ENCODE results near the gene CERCAM. TPM values are rescaled to one million over a fixed set of nuclear protein-coding genes. Genes with fewer than 3 reads are reported as not detected.

The CERCAM gene
- total RNA-seq, 1 donor from 2014 or later = 9.3 TPM

DNA sequence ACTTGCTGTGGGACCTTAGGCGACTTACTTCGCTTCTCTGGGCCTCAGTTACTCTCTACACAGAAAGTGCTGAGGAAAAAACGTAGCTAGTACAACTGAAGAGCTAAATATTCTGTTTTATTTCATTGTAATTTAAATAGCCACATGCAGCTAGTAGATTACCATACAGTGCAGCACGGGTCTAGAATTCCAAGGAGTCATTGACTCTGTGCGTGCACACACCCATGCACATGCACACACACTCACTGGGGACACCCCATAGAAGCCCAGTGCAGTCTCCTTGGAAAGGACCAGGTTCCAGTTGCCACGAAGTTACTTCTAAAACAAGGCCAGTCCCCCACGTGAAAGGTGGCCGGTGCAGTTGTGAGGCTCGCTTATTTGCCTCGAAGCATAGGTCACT lies 32.5 kb upstream of the CERCAM start:
- no peak overlapping the region for H3K27ac Mint-ChIP-seq
- no peaks in the 10 kb centered on the region for H3K27me3 Mint-ChIP-seq (ENCODE audit: low read depth)
- no peak for DNase-seq (ENCODE audit: low spot score)
- no peak overlapping the region for H3K4me3 Mint-ChIP-seq (ENCODE audit: low read depth)
- peaks cover 22% of the 10 kb centered on the region for H3K36me3 Mint-ChIP-seq (ENCODE audit: low read depth)
- no peaks in the 10 kb centered on the region for H3K4me1 Mint-ChIP-seq (ENCODE audit: low read depth)
- intact Hi-C loops (cut with micrococcal nuclease) = no loop called here
- no peaks in the 10 kb centered on the region for H3K9me3 Mint-ChIP-seq

DNA sequence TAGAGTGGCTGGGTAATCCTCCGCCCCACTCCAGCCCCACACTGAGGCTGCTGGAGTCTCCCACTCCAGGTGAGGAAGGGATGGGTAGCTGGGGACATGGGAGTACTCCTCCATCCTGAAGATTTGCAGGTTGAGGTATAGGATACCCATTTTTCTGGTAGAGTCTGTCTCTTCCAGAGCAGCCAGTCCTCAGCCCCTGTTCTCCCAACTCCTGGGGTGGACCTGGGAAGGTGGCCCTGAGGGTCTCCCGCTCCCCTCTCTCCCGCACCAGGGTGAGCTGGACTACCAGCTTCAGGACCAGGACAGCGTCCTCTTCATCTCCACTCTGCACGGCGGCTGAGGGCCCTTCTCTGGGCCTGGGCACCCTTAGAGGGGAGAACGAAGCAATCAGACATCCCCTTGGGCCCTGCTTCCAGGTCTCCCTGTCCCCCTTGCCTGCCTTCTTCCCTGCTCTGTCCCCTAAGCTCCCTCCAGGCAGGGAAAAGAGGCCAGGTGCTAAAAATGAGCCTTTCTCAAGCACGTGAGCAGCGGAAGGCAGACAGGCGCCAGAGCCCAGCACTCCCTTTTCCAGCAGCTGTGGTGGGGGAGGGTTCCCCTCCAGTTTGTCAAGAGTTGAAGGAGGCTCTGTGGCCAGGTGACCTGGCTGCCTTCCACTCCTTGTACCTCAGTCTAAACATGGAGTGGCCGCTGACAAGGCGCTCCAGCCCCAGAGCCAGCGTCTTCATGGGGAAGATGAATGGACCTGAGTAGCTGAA lies 31.1 kb upstream of the CERCAM start:
- Mint-ChIP-seq H3K9me3 (no peaks in the 10 kb centered on the region), H3K27ac (no peak overlapping the region), H3K4me1 (ENCODE audit: low read depth) (no peaks in the 10 kb centered on the region), H3K4me3 (ENCODE audit: low read depth) (no peak overlapping the region), H3K27me3 (ENCODE audit: low read depth) (no peaks in the 10 kb centered on the region), H3K36me3 (ENCODE audit: low read depth) (peaks cover 27% of the 10 kb centered on the region)
- DNase-seq (ENCODE audit: low spot score) = no peak
- intact Hi-C loops (cut with micrococcal nuclease) = no loop called here

DNA sequence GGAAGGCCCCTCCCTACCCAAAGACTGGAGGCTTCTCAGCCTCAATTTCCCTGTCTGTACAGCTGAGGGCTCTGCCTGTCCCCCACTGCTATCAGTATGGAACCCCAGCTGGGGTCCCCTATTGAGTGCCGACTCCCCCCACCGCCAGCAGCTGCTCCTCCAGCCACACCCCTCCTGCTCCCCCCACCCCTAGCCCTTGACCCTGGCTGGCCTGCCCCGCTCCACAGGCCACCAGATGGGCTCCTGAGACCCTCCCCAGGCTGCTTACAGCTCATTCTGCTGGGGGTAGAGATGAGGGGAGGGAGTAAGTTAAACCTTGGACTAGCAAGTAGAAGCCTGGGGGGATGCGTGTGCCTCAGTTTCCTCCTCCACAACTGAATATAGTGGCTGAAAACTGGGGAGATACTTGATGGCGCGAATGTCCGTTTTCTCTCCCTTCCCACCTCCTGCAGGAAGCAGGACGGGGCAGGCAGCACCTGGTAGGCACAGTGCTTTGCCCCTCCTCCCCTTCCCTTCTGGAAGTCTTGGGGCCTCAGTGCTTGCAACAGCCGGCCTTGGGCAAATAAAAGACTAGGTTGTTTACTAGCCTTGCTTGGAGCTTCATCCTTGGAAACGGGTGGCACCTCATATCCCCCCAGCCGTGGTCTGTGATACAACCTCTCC lies 30.4 kb upstream of the CERCAM start:
- intact Hi-C loops (cut with micrococcal nuclease) = no loop called here
- H3K4me1 Mint-ChIP-seq (ENCODE audit: low read depth) = no peaks in the 10 kb centered on the region
- H3K27ac Mint-ChIP-seq = no peak overlapping the region
- no peak overlapping the region for H3K4me3 Mint-ChIP-seq (ENCODE audit: low read depth)
- H3K36me3 Mint-ChIP-seq (ENCODE audit: low read depth) = peaks cover 23% of the 10 kb centered on the region
- no peak for DNase-seq (ENCODE audit: low spot score)
- H3K9me3 Mint-ChIP-seq = no peaks in the 10 kb centered on the region
- H3K27me3 Mint-ChIP-seq (ENCODE audit: low read depth) = no peaks in the 10 kb centered on the region

DNA sequence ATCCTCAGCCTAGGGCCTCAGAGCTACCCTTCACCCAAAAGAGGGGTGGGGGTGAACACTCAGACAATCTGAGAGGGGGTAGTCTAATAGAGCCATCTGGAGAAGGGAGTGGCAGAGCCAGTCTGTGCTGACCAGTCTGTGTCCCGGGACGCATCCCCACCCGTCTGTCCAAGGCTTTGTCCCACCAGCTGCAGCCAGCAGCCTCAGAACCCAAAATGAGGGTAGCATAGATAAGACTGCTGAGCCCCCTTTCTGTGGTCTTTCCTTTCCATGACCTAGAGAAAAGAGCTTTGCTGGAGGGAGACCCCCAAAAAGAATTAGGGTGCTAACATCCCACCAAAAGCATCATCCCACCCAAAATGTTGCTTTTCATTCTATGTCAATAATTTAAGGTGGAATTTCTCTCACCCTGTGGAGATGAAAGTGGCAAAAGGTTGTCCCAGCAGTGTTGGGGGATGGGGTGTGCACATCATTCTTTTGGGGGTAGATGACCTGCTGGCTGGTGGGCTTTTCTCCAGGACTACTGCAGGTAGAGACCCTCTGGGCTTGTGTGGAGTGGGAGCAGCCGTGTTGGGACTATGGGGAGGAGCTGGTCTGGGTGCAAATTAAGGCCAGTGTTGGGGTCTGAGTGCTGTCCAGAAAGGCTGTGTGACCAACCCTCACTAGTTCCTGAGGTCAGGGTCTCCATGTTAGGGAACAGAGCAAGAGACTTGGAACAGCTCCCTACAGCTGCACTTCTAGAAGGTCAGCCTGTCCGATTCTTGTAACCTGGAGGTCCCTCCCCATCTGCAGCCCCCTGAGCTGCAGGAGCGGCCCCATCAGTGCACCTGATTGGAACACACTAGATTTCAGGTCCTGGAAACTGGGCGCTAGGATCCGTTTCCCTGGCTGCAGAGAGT lies 29.6 kb upstream of the CERCAM start:
- H3K4me3 Mint-ChIP-seq (ENCODE audit: low read depth) = no peak overlapping the region
- intact Hi-C loops (cut with micrococcal nuclease) = no loop called here
- H3K9me3 Mint-ChIP-seq = no peaks in the 10 kb centered on the region
- DNase-seq (ENCODE audit: low spot score) = no peak
- H3K27me3 Mint-ChIP-seq (ENCODE audit: low read depth) = no peaks in the 10 kb centered on the region
- H3K27ac Mint-ChIP-seq = no peak overlapping the region
- H3K36me3 Mint-ChIP-seq (ENCODE audit: low read depth) = peaks cover 22% of the 10 kb centered on the region
- H3K4me1 Mint-ChIP-seq (ENCODE audit: low read depth) = no peaks in the 10 kb centered on the region

DNA sequence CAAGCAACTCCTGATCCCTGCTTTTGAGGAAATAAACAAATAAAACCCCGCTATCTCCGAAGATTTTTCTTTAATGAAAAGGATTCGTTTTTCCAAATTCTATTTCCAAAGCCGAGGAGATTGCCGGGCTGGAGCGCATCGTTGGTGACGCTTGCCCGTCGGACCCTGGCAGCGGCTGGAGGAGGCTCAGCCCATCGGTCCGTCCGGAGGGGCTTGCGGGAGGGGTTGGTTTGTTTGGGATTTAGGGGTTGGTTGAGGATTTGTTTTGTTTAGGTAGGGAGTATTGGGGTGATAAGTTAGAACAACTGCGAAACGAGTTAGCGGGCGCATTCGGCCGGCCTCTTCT lies 28.7 kb upstream of the CERCAM start:
- intact Hi-C loops (cut with micrococcal nuclease) = no loop called here
- Mint-ChIP-seq H3K27ac (no peak overlapping the region), H3K4me3 (ENCODE audit: low read depth) (no peak overlapping the region), H3K9me3 (no peaks in the 10 kb centered on the region), H3K4me1 (ENCODE audit: low read depth) (no peaks in the 10 kb centered on the region), H3K27me3 (ENCODE audit: low read depth) (peaks cover 4% of the 10 kb centered on the region), H3K36me3 (ENCODE audit: low read depth) (peaks cover 22% of the 10 kb centered on the region)
- no peak for DNase-seq (ENCODE audit: low spot score)

DNA sequence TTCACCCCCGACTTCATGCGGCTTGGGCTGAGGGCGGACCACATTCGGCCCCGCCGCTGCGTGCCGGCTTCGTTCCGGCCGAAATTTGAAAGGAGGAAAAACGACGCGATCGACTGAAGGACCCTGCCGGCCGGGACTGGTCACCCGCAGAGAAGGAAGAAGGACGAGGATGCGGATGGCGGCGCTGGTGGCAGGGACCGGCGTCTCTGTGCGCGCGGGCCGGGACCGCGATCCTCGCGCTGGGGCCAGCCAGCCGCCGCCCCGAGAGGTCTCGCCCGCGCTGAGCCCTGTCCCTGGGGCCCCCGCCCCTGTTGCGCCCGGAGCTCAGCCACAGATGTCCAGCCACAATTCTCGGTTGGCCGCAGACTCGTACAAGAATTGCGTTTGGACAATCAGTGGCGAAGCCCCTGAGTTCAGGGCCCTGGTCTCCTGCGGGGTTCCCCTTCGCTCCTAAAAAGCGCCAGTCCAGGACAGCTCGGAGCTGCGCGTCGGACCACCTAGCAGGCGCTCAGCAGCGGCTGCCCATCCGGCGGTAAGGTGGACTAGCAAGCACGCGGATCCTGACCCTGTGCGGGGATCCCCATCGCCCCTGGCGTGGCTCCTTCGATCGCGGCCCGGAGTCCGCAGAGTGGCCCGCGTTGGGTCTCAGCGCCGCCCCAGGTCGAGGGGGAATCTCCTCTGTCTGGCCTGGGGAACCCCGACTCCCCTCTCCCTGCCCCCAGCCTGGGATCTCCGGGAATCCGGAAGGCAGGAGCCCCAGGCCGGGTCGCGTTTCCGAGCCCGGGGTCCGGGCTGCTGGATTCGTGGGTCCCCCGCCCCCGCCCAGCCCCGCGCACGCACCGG lies 28.1 kb upstream of the CERCAM start:
- H3K9me3 Mint-ChIP-seq = no peaks in the 10 kb centered on the region
- H3K4me1 Mint-ChIP-seq (ENCODE audit: low read depth) = no peaks in the 10 kb centered on the region
- intact Hi-C loops (cut with micrococcal nuclease) = no loop called here
- no peak for DNase-seq (ENCODE audit: low spot score)
- peaks cover 20% of the 10 kb centered on the region for H3K36me3 Mint-ChIP-seq (ENCODE audit: low read depth)
- no peak overlapping the region for H3K27ac Mint-ChIP-seq
- peaks cover 10% of the 10 kb centered on the region for H3K27me3 Mint-ChIP-seq (ENCODE audit: low read depth)
- no peak overlapping the region for H3K4me3 Mint-ChIP-seq (ENCODE audit: low read depth)

DNA sequence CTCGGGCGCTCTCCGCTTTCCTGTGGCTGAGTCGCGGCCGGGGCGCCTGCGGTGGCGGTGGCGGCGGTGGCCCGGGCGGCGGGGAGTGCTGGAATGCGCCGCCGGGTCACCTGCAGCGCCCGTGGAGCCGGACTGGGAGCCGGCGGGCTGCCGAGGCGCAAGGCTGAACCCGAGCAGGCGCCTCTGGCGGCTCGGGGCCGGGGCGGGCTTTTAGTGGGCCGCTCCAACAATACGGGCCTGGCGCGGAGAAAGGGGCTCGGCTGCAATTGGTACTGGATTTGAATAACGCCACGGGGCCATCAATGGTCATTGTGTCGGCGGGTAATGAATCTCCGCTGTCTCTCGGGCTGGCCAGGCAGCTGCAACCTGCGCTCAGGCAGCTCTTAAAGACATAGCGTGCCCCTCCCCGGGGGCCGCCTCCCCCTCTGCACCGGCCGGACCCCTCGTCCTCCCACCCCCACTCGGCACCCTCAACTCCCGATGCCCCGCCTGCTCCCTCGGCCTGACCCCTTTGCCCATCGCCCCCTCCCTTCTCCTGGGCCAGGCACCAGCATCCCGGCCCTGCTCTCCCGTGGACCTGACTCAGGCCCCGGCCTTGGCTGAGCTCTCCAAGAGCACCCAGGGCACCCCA lies 27.4 kb upstream of the CERCAM start:
- Mint-ChIP-seq H3K36me3 (ENCODE audit: low read depth) (peaks cover 13% of the 10 kb centered on the region), H3K9me3 (no peaks in the 10 kb centered on the region), H3K27me3 (ENCODE audit: low read depth) (peaks cover 12% of the 10 kb centered on the region), H3K4me3 (ENCODE audit: low read depth) (no peak overlapping the region), H3K27ac (no peak overlapping the region), H3K4me1 (ENCODE audit: low read depth) (no peaks in the 10 kb centered on the region)
- no peak for DNase-seq (ENCODE audit: low spot score)
- intact Hi-C loops (cut with micrococcal nuclease) = no loop called here

DNA sequence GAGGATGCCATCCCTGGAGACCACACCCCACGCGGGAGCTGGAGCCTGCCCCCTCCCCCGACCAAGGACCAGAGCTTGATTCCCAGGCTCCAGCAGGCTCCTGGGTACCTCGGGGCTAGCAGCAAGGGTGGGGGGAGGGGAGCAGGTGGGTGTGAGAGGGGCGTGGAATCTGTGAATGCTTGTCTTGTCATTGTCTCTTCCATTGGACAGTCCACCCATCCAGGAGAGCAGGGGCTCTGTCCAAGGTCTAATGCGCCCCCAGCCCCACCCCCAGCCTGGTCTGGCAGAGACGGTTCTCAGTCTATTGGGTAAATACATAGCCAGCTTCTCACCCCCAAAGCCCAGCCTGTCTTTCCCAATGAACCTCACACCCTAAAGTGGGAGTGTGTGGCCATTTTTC lies 26.7 kb upstream of the CERCAM start:
- Mint-ChIP-seq H3K4me3 (ENCODE audit: low read depth) (no peak overlapping the region), H3K4me1 (ENCODE audit: low read depth) (no peaks in the 10 kb centered on the region), H3K9me3 (no peaks in the 10 kb centered on the region), H3K27ac (no peak overlapping the region), H3K36me3 (ENCODE audit: low read depth) (peaks cover 12% of the 10 kb centered on the region), H3K27me3 (ENCODE audit: low read depth) (peaks cover 12% of the 10 kb centered on the region)
- no peak for DNase-seq (ENCODE audit: low spot score)
- intact Hi-C loops (cut with micrococcal nuclease) = no loop called here

DNA sequence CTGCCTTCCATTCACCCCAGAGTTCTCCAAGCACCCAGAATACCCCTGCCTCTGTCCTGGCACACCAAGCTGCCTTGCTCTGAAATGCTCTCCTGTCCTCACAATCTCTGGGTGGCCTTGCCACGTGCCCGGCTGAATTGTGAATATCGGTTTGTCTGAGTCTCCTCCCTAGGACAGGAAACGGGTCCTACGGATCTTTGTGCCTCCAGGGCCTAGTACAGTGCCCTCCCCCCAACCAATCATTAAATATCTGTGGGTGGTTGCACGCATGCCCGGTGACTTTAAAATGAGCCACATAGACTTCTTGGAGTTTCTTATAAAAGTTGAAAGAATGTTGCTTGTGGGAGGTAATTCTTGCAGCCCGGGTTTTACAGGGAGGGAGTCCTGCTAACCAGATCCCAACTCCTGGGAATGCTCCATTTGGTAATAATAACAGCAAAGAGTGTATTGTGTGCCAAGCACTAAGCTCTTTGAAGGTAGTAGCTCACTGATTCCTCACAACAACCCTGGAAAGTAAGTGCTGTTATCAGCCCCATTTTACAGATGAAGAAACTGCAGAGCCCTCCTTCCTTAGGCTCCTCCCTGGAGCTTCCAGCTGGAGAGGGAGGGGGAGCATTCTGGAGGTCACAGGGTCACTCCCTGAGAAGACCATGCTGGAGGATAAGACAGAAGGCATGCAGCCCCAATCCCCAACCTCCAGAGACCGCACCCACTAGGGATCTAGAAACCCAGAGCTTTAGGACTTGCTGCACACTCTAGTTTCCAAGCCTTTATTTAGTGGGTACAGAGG lies 26.1 kb upstream of the CERCAM start:
- Mint-ChIP-seq H3K4me1 (ENCODE audit: low read depth) (no peaks in the 10 kb centered on the region), H3K4me3 (ENCODE audit: low read depth) (no peak overlapping the region), H3K9me3 (no peaks in the 10 kb centered on the region), H3K27ac (no peak overlapping the region), H3K27me3 (ENCODE audit: low read depth) (peaks cover 12% of the 10 kb centered on the region), H3K36me3 (ENCODE audit: low read depth) (peaks cover 9% of the 10 kb centered on the region)
- no peak for DNase-seq (ENCODE audit: low spot score)
- intact Hi-C loops (cut with micrococcal nuclease) = no loop called here

DNA sequence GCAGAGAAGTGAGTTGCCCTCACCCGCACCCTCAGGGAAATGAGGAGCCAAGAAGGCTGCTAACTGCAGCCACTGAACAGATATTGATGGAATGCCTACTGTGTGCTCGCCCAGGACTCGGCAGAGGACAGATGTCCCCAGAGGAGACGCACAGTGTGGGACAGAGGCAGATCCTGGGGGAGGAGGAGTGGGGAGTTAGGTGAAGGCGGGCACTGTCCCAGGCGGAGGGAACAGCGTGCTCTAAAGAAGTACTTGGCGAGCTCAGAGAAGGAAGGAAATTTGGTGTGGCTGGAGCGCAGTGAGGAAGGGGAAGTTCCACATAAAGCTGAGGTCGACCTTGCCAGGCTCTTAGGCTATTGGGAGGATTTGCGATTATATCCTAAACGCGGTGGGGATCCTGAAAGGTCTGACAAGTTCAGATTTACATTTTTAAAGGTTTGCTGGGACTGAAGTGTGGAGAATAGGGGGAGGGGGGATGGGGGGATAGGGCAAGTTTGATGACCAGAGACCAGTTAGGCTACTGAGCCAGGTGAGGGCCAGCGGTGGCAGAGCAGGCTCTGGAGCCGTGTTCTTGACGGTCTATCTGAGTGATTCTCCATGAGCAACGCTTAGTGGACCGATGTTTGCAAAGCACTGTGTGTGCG lies 23.6 kb upstream of the CERCAM start:
- Mint-ChIP-seq H3K4me3 (ENCODE audit: low read depth) (no peak overlapping the region), H3K36me3 (ENCODE audit: low read depth) (peaks cover 6% of the 10 kb centered on the region), H3K4me1 (ENCODE audit: low read depth) (no peaks in the 10 kb centered on the region), H3K27ac (no peak overlapping the region), H3K9me3 (no peaks in the 10 kb centered on the region), H3K27me3 (ENCODE audit: low read depth) (peaks cover 14% of the 10 kb centered on the region)
- DNase-seq (ENCODE audit: low spot score) = no peak
- intact Hi-C loops (cut with micrococcal nuclease) = no loop called here

DNA sequence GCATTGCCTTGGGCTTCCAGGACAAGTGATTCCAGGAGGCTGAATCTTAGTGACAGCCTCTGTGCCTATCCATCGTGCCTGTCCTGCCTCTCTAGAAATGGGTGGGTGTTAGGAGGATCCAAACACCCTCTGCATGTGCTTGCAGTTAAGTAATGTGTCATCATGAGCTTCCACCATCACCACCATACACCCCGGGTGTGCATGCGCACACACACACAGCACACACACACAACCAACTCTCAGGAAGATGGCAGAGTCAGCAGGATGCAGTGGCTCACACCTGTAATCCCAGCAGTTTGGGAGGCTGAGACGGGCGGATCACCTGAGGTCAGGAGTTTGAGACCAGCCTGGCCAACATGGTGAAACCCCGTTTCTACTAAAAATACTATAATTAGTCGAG lies 22.8 kb upstream of the CERCAM start:
- no peaks in the 10 kb centered on the region for H3K9me3 Mint-ChIP-seq
- H3K27me3 Mint-ChIP-seq (ENCODE audit: low read depth) = peaks cover 14% of the 10 kb centered on the region
- H3K27ac Mint-ChIP-seq = no peak overlapping the region
- H3K4me1 Mint-ChIP-seq (ENCODE audit: low read depth) = no peaks in the 10 kb centered on the region
- no peak for DNase-seq (ENCODE audit: low spot score)
- H3K36me3 Mint-ChIP-seq (ENCODE audit: low read depth) = peaks cover 4% of the 10 kb centered on the region
- H3K4me3 Mint-ChIP-seq (ENCODE audit: low read depth) = no peak overlapping the region
- intact Hi-C loops (cut with micrococcal nuclease) = no loop called here
